NB4 (cell line): Measurements from ENCODE around the gene PLCB4.

Experiments used
- MYC ChIP-seq: IDR thresholded peaks from 2 replicates; pipeline ENCODE4 v1.6.1; 2011; ENCODE audit warnings: low read depth, low read length
- POLR2A ChIP-seq: IDR thresholded peaks from 2 replicates; pipeline ENCODE4 v1.6.1; 2011; ENCODE audit warnings: mild to moderate bottlenecking; ENCODE audit not compliant: insufficient read length; ENCODE audit errors: extremely low read depth
- TF ChIP-seq, protein P1 (sequence below): IDR thresholded peaks from one replicate; pipeline ENCODE4 v1.5.1; 2012; ENCODE audit warnings: low read depth, low read length
- TF ChIP-seq, protein P2 (sequence below): IDR thresholded peaks from 2 replicates; pipeline ENCODE4 v1.6.1; 2011; ENCODE audit warnings: low read depth, low read length

DNA sequence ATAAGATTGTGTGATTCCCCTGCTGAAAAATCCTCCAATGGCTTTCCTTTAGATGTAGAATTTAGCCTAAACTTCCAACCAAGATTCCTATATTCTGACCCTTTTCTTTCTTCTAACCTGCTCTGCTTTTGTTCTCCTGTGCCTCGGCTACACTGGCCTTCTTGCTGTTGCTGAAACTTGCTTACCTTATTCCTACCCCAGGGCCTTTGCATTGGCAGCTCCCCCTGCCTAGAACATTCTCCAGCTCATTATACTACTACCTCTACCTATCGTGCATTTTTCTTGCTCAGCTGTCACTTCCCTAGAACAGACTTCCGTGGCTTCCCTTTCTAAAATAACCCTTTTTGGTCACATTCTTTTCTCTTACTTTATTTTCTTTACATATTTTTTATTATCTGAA lies 48.7 kb downstream of the PLCB4 start:
- TF ChIP-seq, protein P1, sequence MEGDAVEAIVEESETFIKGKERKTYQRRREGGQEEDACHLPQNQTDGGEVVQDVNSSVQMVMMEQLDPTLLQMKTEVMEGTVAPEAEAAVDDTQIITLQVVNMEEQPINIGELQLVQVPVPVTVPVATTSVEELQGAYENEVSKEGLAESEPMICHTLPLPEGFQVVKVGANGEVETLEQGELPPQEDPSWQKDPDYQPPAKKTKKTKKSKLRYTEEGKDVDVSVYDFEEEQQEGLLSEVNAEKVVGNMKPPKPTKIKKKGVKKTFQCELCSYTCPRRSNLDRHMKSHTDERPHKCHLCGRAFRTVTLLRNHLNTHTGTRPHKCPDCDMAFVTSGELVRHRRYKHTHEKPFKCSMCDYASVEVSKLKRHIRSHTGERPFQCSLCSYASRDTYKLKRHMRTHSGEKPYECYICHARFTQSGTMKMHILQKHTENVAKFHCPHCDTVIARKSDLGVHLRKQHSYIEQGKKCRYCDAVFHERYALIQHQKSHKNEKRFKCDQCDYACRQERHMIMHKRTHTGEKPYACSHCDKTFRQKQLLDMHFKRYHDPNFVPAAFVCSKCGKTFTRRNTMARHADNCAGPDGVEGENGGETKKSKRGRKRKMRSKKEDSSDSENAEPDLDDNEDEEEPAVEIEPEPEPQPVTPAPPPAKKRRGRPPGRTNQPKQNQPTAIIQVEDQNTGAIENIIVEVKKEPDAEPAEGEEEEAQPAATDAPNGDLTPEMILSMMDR = no peak
- TF ChIP-seq POLR2A (no peak), MYC (no peak)
- TF ChIP-seq, protein P2, sequence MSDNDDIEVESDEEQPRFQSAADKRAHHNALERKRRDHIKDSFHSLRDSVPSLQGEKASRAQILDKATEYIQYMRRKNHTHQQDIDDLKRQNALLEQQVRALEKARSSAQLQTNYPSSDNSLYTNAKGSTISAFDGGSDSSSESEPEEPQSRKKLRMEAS = no peak
